ENCODE results near the gene UBXN4.

GRCh38 chr2:135745545-135745944, 3.9 kb downstream of the UBXN4 start:
- TF ChIP-seq CTCF (IDR thresholded peaks at IDR 0.05; ENCODE audit: low read length), result no peak
- no peak for TF ChIP-seq EZH2 (IDR thresholded peaks at IDR 0.05; ENCODE audit: borderline replicate concordance, low read length)

All from OCI-LY1 (cell line).